NCI-H1092 treated with DMSO at 0.1 percent for 48 hours (cell line): ENCODE results near the gene ZNF496.
"Not testable (repeated sequence)": the region's sequence is repeated elsewhere in the genome, so short reads cannot be mapped to it uniquely, and the experiment has no call there.

Experiments used
- DNase-seq: peaks from one replicate; lab custom pipeline; 2025; lab: John Stamatoyannopoulos, UW

The ZNF496 gene

DNA sequence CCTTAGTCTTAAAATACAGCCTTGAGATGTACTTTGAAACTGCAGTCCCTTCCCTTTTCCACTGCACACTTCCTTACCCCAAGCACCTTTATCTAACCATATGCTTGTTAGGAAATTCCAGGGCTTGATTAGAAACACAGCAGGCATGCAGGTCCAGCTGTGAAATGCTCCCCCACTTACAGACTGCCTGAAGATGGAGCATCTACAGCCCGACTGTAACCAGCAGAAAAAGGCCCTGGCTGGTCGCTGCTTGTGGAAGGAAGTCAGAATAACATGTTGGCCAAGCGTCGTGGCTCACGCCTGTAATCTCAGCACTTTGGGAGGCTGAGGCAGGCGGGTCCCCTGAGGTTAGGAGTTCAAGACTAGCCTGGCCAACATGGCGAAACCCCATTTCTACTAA lies 38.6 kb downstream of the ZNF496 start:
- DNase-seq, result no peak

DNA sequence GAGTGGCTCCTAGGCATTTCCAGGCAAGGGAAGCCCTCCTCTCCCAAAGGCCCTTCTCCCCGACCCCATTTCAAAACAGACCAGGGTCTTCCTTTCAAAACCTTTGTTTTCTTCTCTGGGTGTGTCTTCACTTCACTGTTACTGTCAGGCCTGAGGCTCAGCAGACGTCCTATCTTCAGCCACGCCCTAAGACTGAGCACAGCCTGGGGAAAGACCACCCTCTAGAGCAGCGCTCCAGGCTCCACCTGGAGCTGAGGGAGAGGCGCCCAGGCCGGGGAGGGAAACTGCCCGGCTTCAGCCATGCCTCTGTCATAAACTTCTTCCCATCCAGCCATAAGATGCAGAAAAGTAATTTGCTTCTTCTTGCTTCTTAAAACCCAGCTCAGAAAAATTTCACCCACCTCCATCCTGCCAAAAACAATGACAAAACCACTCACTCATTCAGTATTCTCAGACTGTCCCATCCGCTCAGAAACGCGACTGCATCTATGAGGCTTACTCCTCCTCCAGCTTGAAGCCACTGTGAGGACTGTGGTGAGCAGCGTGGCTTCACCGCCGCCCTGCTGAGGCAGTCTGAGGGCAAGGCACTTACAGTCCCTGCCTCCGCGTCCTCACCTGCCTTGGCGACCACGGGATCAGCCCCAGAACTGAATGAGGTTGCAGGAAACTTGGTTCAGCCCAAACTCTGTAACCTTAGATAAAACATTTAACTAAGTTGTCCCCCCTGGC lies 39.7 kb downstream of the ZNF496 start:
- DNase-seq, result no peak

DNA sequence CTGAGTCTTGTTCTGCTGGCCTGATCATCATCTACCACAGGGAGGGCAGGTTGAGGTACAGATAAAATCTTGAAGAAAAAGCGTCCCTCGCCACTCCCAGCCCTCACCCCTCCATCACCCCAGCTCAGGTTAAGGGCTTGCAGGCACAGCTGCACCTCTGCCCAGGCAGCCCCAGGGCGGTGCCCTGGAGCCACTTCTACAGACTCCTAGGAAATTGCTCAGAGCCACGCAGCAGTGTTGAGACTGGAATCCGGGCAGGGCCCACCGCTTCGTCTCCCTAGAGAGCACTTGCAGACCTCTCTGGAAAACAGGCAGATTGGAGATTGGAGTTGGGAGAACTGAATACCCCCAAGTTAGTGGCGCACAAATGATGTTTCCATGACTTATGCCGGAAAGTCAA lies 40.5 kb downstream of the ZNF496 start:
- DNase-seq, result no peak

DNA sequence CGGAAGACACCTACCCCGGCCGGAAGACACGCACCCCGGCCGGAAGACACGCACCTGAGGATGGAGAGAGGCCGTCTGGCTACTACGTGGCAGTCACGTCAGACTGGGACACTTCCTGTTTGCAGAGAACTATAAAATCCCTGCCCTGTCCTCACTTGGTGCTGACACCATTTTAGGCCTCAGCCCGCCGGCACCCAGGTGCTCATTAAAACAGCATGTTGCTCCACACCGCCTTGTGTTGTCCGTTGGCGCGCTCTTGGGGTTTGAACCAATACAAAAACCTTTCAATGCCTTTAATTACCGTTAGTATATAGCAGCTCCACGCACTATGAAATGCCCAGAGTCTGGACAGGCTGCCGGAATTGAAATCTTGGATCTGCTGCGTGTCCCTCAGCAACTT lies 41.1 kb downstream of the ZNF496 start:
- no peak for DNase-seq

DNA sequence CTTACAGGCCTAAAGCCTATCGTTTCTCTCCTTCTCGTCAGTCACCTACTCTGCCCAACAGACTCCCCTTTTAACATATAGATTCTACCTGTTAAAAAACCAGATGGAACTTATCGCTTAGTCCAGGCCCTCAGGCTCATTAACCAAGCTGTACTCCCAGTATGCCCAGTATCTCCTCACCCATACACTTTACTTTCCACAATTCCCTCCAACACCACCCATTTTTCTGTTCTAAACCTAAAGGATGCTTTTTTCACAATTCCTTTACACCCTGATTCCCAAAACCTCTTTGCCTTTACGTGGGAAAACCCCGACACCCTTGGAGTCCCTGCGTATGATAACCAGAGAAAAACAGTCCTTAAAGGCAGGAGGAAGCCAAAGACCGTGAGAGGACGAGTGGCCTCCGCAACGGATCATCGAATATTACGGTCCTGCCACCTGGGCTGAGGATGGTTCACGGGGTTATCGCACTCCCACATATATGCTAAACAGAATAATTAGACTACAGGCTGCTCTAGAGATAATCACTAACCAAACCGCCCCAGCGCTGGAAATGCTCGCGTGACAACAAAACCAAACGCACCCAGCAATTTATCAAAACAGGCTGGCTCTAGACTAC lies 42.3 kb downstream of the ZNF496 start:
- not testable (repeated sequence) for DNase-seq

DNA sequence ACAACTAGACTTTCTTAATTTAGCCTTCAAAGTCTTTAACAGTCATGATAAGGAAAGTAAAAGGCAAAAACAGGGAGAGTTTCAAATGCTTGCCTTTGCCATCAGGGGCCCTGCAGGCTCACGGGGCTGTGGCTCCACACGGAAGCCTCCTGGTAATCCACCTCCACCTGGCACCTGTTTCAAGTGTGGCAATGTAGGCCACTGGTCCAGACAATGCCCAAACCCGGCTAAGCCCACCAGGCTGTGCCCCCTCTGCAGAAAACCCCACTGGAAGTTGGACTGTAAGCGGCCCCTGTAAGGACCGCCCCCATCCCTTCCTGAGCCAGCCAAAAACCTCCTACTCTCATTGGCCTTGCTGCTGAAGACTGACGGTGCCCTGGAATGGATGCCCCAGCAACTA lies 43.3 kb downstream of the ZNF496 start:
- no peak for DNase-seq

DNA sequence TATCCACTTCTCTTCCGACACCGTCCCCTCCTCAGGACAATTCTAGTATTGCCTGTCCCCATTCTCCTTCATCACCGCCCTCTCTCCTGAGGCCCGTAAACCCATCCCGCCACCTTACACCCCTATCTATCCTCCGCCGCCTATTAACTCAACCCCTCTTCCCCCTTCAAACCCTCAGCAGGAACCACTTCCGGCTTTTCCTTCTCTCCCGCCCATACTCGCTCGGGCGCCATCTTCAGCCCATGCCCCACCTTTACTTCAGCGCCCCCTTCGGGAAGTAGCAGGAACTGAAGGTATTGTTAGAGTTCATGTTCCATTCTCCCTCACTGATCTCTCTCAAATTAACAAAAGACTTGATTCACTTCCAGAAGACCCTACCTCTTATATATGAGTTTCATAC lies 44.2 kb downstream of the ZNF496 start:
- no peak for DNase-seq

DNA sequence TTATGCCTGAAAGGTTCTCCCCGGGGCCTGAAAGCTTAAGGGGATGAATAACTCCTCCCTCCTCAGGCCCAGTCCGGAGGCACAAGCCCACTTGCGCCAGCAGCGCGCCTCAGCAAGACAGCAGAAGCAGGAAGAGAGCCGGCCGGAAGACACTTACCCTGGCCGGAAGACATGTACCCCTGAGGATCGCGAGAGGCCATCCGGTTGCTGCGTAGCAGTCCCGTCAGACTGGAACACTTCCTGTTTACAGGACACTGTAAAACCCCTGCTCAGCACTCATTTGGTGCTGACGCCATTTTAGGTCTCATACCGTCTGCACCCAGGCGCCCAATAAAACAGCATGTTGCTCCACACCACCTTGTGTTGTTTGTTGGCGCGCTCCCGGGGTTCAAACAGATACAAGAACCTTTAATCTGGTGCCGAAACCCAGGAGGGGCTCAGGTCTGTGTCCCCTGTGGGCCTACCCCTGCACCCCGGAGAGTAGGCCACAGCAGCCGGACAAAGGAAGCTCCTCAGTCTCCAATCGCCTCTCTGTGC lies 45.5 kb downstream of the ZNF496 start:
- no peak for DNase-seq

DNA sequence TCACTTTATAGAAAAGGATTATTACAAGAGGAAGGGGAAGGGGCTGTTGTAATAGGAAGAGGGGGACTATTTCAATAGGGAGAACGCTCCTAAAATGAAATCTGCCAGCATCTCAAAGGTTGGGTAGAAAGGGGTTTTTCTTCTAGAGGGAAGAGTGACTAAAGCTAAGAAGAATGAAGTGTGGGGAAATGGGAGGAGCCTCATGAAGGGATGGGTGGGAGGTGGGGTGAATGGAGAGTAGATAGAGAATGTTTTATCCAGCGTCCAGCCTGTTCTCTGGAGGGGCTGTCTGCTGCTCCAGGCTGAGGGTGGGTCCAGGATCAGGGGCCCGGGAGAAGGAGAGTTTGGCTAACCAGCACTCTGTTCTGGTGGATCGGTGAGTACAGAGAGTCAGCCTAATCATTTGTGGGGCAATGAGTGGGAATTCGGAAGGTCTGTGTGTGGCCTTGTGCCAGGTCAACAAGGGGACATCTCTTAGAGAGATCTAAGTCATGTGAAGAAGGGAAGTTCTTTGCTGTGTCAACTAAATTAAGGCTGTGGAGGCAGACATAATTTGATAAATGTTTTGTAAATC lies 50.6 kb downstream of the ZNF496 start:
- no peak for DNase-seq

DNA sequence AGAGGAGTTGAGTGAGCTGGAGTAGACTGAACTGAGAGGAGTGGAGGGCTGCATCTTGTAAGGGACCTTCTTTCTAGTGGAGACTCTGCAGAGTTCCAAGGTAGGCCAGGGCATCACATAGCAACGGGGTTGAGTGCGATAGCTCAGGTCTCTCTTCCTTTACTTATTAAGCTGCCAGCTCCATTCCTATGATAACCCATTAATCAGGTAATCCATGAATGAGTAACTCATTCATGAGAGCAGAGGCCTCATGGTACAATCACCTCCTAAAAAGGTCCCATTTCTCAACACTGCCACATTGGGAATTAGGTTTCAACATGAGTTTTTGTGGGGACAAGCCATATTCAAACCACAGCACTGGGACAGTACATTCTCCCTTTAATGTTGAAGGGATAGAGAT lies 54.5 kb downstream of the ZNF496 start:
- DNase-seq, result no peak

DNA sequence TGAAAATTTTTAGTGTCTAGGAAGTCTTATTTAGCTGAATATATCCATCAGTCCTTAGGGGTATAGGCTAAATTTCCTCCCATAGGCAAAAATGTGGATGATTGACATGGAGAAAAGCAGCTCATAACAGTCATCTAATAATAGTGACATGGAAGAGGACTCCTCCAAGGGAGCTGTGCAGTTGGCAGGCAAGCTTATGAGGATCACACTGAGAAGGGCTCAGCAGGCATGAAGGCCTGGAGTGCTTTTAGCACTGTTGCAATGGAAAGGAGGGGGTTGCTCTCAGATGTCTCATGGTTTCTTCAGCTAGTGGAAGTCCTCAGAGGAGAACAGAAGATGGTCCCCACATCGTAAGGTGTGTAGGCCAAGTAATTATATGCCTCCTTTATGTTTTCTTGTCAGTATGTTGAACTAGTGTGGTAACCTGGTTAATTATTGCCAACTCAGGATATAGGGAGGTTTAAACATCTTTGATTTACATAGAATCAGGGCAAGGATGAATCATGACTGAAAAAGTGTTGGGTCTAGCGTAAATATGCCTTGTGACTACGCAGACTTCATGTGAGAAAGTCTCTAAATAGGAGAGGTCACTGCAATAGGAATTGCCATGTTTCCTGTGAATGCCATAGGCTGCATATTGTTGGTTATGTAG lies 56.9 kb downstream of the ZNF496 start:
- DNase-seq, result no peak

DNA sequence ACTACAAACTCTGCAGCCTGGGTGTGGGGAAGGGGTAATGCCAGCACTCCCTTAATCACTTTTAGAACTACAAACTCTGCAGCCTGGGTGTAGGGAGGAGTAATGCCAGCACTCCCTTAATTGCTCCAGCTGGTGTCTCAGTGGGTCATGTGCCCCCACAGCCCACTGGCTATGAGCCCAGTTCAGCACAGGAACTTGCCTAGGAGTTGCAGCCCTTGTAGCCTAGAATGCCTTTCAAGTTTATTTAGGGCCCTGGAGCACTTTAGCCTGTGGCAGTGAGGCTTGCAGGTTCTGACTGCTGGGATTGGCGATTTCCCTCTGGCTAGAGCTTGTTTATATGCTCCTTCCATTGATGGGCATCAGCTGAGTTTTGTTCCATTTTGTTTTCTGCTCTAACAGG lies 58.7 kb downstream of the ZNF496 start:
- no peak for DNase-seq

DNA sequence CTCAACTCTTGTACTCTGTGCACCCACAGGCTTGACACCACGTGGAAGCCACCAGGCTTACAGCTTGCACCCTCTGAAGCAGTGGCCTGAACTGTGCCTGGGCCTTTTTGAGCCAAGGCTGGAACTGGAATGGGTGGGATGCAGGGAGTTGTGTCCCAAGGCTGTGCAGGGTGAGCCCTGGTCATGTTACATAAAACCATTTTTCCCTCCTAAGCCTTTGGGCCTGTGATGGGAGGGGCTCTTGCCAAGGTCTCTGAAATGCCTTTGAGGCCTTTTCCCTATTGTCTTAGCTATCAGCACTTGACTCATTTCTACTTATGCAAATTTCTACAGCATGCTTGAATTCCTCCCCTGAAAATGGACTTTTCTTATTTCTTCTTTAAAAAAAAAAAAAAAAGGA lies 61.7 kb downstream of the ZNF496 start:
- no peak for DNase-seq

DNA sequence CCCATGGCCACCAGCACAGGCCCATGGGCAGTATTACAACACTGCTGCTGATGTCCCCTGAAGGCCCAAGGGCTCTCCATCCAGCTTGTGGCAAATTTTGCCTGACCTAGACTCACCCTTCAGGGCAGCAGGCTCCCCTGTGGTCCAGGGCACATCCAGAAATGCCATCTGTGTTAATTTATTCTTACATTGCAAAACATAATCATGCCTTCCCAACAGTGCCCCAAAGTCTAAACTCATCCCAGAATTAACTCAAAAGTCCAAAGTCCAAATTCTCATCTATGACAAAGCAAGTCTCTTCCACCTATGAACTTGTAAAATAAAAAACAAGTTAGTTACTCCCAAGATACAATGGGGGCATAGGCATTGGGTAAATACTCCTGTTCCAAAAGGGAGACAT lies 62.5 kb downstream of the ZNF496 start:
- DNase-seq, result no peak

DNA sequence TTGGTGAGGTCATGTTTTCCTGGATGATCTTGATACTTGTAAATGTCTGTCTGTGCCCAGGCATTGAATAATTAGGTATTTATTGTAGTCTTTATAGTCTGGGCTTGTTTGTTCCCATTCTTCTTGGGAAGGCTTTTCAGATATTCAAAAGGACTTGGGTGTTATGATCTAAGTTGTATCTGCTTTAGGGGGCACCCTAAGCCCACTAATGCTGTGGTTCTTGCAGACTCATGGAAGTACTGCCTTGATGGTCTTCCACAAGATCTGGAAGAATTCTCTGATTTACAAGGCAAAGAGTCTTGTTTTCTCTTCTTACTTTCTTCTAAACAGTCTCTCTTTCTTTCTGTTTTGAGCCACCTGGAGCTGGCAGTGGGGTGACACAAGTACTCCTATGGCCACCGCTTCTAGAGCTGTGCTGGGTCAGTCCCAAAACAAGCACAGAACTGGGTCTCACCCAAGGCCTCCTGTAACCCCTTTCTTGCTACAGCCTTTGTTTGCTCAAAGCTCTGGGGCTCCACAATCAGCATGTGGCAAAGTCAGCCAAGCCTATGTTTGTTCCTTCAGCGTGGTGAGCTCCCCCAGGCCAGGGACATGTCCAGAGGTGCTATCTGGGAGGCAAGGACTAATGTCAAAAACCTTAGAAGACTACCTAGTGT lies 63.1 kb downstream of the ZNF496 start:
- DNase-seq, result no peak

DNA sequence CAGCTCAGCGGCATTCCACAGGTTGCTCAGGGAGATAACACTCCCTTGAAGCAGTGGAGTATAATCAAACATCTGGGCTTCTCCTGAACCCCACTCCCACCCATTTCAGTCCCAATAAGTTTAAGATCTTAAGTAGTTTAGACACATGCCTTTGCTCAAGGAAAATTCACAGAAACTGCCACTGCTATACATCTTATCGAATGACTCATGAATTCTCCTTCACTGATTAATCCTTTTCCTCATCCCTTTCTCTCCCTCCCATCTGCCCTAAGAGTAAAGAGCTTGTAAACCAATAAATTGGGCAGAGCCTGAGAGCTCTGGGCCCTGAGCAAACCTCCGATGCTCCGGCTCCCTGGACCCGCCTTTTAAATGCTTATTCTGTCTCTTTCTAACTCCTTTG lies 65.6 kb downstream of the ZNF496 start:
- DNase-seq, result no peak

DNA sequence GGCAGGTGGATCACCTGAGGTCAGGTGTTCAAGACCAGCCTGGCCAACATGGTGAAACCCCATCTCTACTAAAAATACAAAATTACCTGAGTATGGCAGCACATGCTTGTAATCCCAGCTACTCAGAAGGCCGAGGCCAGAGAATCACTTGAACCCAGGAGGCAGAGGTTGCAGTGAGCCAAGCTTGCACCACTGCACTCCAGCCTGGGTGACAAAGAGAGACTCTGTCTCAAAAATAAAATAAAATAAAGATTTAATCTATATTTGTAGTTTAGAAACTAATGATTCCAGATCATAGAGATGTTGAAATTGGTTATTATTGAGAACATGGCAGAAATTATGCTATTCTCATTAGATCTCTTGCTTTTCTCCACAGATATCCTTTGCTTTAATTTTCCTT lies 75.9 kb downstream of the ZNF496 start, which contains the start of gene VN1R5:
VN1R5 (plus strand) TSS at position 301 of the 400 bp plus-strand sequence.
- not testable (repeated sequence) for DNase-seq

DNA sequence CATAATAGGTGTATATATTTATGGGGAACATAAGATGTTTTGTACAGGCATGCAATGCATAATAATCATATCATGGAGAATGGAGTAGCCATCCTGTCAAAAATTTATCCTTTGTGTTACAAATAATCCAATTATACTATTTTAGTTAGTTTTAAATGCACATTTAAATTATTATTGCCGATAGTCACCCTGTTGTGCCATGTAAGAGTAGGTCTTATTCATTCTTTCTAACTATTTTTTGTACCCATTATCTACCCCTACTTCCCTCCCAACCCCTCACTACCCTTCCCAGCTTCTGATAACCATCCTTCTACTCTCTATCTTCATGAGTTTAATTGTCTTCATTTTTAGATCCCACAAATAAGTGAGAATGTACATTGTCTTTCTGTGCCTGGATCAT lies 84.1 kb downstream of the ZNF496 start:
- DNase-seq, result no peak
